ENCODE data around the gene FAM83F.
"Not testable (repeated sequence)": the region's sequence is repeated elsewhere in the genome, so short reads cannot be mapped to it uniquely, and the experiment has no call there.

The FAM83F gene

DNA sequence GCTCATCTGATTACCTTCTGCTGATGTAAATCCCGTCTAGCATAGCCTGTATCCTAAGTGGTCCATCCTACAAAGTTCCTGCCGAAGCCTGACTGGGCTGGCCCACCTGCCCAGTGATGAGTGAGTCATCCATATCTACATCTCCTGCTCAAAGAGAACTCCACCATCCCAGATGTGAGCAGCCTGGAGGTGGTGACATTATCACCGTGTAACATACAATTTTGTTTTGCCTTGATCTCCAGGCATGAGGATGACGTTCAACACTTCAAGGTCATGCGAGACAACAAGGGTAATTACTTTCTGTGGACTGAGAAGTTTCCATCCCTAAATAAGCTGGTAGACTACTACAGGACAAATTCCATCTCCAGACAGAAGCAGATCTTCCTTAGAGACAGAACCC lies 29.0 kb upstream of the FAM83F start:
- no peak for DNase-seq (ENCODE audit: low read depth)

DNA sequence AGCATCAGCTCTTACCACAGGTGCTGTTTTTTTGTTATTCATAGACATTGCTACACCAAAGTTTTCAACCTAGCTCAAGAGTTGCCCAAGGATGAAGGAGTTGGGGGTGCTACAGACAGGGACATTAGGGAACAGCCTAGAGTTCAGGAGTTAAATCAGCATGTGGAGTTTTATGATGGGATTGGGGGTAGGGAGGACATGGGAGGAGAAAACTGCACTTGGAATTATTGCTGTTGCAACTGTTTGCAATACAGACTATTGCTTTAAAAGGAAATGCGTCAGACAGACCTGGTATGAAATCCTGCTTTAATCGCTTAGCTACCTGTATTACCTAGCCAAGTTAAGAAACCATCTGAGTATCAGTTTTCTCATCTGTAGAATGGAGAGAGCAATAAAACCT lies 28.3 kb upstream of the FAM83F start:
- no peak for DNase-seq (ENCODE audit: low read depth)

- peak; percentile 49 for DNase-seq (ENCODE audit: low read depth)
These were observed 27.5 kb upstream of the FAM83F start for GRCh38 chr22:39967103-39967829.

- no peak for DNase-seq (ENCODE audit: low read depth)
These were observed 26.5 kb upstream of the FAM83F start for GRCh38 chr22:39967996-39968972.

DNA sequence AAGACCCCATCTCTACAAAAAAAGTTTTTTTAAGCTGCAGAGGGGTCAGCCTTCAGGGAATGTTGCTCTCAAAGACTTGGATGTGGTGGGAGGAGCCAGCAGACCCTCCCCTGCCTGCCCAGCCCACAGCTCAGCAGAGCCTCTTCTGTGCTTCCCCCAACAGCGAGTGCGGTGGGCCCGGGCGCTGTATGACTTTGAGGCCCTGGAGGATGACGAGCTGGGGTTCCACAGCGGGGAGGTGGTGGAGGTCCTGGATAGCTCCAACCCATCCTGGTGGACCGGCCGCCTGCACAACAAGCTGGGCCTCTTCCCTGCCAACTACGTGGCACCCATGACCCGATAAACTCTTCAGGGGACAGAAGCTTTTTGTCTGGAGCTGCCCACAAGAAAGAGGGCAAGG lies 24.0 kb upstream of the FAM83F start:
- DNase-seq (ENCODE audit: low read depth), result no peak

DNA sequence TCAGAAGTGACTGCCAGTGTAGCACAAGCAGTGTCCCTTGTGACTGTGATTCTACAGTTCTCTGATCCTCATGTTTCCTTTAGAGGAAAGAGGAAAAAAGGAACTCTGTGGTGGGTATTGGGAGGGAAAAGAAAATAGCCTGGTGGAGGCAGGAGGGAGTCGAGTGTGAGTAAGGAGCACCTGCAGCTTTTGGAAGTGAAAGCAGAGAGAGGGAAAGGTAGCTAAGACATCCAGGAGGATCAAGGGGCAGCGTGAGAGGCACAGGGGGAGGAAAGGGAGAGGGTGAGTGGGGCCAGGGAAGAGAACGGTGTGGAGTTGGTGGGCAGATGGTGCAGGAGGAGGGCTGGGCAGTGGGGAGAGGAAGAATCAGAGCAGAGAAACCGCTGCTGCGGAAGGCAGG lies 22.1 kb upstream of the FAM83F start:
- no peak for DNase-seq (ENCODE audit: low read depth)

DNA sequence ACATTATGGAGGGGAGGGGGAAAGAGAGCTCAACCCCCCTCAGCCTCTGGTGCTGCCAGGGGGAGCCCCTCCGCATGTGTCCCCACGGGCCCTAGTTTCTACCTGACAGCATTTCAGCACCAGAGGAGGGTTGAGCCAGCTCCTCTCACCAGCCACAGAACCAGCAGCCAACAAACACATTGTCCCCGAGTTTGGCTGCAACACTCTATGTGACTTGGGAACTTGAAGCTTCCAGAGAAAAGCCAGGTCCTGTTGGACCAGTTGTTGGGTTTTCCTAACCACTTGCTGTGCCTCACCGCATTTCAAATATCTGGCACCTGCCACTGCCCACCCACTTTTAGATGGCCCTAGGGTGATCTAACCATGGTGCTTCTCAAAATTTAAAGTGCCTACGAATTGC lies 21.1 kb upstream of the FAM83F start:
- no peak for DNase-seq (ENCODE audit: low read depth)

GRCh38 chr22:39974065-39974464 lies 20.7 kb upstream of the FAM83F start:
- no peak for DNase-seq (ENCODE audit: low read depth)

- DNase-seq (ENCODE audit: low read depth), result no peak
These were observed 15.7 kb upstream of the FAM83F start for GRCh38 chr22:39979048-39979447.

GRCh38 chr22:39979458-39979857 lies 15.3 kb upstream of the FAM83F start:
- DNase-seq (ENCODE audit: low read depth), result no peak

- DNase-seq (ENCODE audit: low read depth), result no peak
These were observed 14.2 kb upstream of the FAM83F start for GRCh38 chr22:39980596-39980995.

- DNase-seq (ENCODE audit: low read depth), result no peak
These were observed 11.4 kb upstream of the FAM83F start for GRCh38 chr22:39983346-39983745.

DNA sequence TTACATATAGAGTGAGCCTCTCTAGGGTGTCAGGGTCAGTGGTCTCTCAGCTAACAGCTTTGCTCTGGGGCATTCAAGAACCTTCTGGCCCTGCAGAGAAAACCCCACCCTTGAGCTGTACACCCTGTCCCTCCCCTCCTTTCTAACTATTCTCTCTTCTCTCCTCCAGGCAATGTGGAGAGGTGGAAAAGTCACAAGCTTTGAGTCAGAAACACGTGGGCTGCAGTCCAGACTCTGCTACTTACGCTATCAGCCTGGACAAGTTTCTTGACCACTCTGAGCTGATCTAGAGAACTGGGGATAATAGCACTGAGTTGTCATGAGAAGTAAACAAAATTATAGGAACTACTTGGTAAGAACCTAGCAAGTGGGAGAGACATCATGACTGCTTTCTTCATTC lies 10.7 kb upstream of the FAM83F start:
- DNase-seq (ENCODE audit: low read depth), result no peak

DNA sequence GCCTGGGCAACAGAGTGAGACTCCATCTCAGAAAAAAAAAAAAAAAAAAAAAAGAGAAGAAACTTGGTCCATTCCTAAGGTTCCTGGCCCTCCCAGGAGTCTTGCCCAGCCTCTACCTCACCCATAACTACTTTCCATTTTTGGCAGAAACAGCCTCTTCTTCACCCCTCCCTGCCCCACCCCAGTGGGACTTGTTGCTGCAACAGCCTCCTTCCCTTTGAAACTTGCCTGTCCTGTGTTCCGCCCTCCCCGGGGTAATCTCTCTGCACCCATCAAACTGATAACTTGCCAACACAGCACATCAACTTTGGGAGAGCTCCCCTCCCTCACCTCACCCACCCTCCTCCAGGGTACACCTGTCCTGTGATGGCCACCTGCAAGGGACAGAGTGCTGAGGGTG lies 10.0 kb upstream of the FAM83F start:
- DNase-seq (ENCODE audit: low read depth), result no peak

DNA sequence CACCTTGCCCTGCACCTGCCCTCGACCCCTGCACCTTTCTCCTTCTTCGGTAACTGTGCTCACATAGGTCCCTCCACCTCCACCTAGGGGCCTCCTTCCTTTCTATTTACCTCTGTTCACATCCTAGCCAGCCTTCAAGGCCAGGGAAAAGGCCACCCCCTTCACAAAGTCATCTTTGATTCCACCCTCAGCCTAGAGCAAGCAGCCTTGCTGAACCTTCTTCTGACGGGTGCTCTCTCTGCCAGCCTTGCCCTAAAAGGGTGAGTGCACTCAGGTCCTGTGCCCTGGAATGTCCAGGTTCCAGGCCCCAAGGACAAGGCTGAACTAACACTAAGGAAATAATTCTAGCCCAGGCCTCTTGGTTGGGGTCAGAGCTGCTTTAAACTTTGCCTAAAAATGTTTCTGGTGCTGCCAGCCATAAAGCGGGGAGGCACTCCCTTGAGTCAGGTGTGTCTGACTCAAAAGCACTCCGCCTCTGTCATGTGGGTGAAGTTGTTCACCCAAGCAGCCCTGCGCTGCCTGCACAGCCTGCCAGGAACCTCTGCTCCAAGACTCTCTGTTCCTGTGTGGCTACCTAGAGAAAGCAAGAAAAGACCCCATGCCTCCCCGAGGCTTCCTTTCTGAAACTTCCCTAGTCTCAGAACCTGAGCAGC lies 9.2 kb upstream of the FAM83F start:
- DNase-seq (ENCODE audit: low read depth), result no peak

- DNase-seq (ENCODE audit: low read depth), result no peak
These were observed 6.2 kb upstream of the FAM83F start for GRCh38 chr22:39988386-39989114.

GRCh38 chr22:39989633-39990032 lies 5.1 kb upstream of the FAM83F start:
- DNase-seq (ENCODE audit: low read depth), result no peak

GRCh38 chr22:39990686-39991085 lies 4.1 kb upstream of the FAM83F start:
- no peak for DNase-seq (ENCODE audit: low read depth)

GRCh38 chr22:39991159-39991860 lies 3.4 kb upstream of the FAM83F start:
- DNase-seq (ENCODE audit: low read depth), result no peak

DNA sequence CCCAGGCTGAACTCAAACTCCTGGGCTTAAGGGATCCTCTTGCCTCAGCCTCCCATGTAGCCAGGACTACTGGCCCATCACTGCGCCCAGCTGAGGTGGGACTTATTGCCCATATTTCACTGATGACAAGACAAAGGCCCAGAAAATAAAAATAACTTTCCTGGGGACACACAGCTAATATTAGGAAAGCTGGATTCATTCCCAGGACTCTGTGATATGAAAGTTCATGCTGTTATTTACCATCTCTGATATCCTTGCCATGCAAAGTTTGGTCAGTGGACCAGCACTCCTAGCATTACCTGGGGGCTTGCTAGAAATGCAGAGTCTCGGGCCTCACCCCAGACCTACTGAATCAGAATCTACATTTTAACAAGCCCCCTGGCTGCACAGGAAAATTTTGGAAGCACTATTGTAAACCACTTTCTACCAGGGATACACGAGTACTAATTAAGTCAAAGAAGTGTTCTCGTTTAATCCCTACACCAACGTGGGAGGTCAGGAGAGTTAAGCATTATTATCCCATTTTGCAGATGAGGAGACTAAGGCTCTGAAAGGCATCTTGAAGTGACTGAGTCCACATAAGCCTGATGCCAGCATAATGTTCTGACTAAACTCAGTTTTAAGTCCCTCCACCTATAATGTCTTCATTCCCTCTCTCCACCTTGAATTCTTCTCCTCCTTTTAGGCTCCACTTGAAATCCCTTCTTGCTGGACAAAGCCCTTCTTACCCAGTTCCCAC lies 2.5 kb upstream of the FAM83F start:
- DNase-seq (ENCODE audit: low read depth), result no peak

DNA sequence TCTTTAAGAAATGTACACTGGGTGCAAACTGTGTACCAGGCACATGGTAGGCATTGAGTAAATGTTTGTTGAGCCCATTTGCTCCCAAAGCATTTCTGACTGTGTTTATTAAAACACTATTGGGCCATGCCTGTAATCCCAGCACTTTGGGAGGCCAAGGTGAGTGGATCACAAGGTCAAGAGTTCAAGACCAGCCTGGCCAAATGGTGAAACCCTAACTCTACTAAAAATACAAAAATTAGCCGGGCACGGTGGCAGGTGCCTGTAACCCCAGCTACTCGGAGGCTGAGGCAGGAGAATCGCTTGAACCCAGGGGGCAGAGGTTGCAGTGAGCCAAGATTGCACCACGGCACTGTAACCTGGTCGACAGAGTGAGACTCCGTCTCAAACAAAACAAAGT lies 1.9 kb upstream of the FAM83F start:
- not testable (repeated sequence) for DNase-seq (ENCODE audit: low read depth)

Measured in stromal cell of bone marrow (primary cell).